Measurements from ENCODE around the gene NRXN3.
"Not testable (repeated sequence)": the region's sequence is repeated elsewhere in the genome, so short reads cannot be mapped to it uniquely, and the experiment has no call there.

The NRXN3 gene

DNA sequence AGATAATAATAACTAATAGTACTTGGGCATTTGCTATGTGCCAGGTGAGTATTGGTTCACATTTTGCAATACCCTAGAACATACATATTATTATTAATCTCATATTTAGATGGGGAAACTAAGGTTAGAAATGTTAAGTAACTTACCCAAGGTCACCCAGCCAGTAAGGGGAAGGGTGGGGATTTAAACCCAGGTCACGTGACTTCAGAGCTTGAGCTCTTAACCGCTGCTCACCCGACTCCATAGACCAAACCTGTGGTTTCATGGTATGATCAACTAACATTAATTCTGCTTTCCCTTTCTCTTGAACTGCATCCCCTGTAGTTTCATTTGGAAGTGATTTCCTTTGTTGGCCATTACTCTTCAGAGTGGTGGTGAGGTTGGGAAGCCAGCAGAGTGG is 242.3 kb downstream of the NRXN3 start:
- TF ChIP-seq, protein P1, sequence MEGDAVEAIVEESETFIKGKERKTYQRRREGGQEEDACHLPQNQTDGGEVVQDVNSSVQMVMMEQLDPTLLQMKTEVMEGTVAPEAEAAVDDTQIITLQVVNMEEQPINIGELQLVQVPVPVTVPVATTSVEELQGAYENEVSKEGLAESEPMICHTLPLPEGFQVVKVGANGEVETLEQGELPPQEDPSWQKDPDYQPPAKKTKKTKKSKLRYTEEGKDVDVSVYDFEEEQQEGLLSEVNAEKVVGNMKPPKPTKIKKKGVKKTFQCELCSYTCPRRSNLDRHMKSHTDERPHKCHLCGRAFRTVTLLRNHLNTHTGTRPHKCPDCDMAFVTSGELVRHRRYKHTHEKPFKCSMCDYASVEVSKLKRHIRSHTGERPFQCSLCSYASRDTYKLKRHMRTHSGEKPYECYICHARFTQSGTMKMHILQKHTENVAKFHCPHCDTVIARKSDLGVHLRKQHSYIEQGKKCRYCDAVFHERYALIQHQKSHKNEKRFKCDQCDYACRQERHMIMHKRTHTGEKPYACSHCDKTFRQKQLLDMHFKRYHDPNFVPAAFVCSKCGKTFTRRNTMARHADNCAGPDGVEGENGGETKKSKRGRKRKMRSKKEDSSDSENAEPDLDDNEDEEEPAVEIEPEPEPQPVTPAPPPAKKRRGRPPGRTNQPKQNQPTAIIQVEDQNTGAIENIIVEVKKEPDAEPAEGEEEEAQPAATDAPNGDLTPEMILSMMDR (IDR thresholded peaks at IDR 0.05; ENCODE audit: low read depth, low read length): no peak
- H3K4me3 ChIP-seq (ENCODE audit: low read depth, low read length): no peak overlapping the region

GRCh38 chr14:78414172-78414571 is 244.0 kb downstream of the NRXN3 start:
- TF ChIP-seq, protein P1 (IDR thresholded peaks at IDR 0.05; ENCODE audit: low read depth, low read length): no peak

GRCh38 chr14:78417532-78417931 is 247.4 kb downstream of the NRXN3 start:
- no peak overlapping the region for H3K4me3 ChIP-seq (ENCODE audit: low read depth, low read length)
- TF ChIP-seq, protein P1 (IDR thresholded peaks at IDR 0.05; ENCODE audit: low read depth, low read length): no peak

More at GRCh38 chr14:78414172-78414571, 244.0 kb downstream of the NRXN3 start:
- H3K4me3 ChIP-seq (ENCODE audit: low read depth, low read length): no peak overlapping the region

DNA sequence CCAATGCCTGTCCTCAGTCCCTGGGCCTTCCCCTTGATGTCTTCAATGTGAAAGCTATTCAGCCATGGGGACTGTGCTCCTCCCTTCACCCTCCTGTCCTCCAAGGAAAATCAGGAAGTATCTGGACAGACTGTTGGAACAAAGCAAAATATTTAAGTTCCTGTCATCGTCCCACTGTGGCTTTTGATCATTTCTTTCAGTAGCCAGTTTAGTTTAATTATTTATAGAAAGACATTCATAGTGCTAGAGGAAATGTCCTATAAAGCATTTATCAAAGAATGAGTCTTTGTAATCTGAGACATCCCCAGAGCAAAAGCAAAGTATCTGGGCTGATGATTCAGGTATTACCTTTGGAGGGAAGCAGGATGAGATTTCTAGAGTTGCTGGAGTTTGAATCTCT is 254.1 kb downstream of the NRXN3 start:
- TF ChIP-seq, protein P1 (IDR thresholded peaks at IDR 0.05; ENCODE audit: low read depth, low read length): no peak
- no peak overlapping the region for H3K4me3 ChIP-seq (ENCODE audit: low read depth, low read length)

GRCh38 chr14:78425330-78425729 is 255.2 kb downstream of the NRXN3 start:
- TF ChIP-seq, protein P1 (IDR thresholded peaks at IDR 0.05; ENCODE audit: low read depth, low read length): no peak
- H3K4me3 ChIP-seq (ENCODE audit: low read depth, low read length): no peak overlapping the region

DNA sequence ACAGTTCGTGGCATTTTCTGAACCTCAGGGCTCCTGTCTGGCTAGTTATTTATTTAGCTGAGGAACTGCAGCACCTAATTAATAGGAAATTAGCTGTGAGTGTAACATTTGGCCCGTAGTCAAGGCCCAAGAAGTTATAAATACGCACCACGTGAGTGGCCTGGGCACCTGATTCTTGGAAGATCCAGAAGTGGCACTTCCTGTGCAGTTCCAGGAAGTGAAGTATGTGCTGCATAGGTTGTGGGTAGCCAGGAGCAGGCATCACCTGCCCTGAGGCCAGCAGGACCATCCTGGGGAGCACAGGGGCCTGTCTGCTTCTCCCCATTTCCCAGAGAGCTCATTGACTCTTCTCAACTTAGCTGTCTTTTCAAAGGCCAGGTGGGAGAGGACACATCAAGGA is 255.6 kb downstream of the NRXN3 start:
- TF ChIP-seq, protein P1 (IDR thresholded peaks at IDR 0.05; ENCODE audit: low read depth, low read length): no peak
- H3K4me3 ChIP-seq (ENCODE audit: low read depth, low read length): no peak overlapping the region

- TF ChIP-seq, protein P1 (IDR thresholded peaks at IDR 0.05; ENCODE audit: low read depth, low read length): no peak
- H3K4me3 ChIP-seq (ENCODE audit: low read depth, low read length): no peak overlapping the region
These were observed 261.9 kb downstream of the NRXN3 start for GRCh38 chr14:78432046-78432445.

DNA sequence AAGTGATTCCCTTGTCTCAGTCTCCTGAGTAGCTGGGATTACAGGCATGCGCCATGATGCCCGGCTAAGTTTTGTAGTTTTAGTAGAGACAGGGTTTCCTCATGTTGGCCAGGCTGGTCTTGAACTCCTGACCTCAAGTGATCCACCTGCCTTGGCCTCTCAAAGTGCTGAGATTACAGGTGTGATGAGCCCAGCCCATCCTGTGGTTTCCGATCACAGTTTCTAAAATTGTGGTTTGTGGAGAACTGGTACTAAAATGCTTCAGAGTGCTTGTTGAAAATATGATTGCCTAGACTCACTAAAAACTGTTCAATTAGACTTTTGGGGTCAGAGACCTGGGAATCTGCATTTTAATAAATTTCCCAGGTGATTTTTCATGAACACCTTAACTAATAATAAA is 267.3 kb downstream of the NRXN3 start:
- not testable (repeated sequence) for H3K4me3 ChIP-seq (ENCODE audit: low read depth, low read length)

All from WI38 (cell line).